ENCODE data around the gene SPATC1L.

The SPATC1L gene

DNA sequence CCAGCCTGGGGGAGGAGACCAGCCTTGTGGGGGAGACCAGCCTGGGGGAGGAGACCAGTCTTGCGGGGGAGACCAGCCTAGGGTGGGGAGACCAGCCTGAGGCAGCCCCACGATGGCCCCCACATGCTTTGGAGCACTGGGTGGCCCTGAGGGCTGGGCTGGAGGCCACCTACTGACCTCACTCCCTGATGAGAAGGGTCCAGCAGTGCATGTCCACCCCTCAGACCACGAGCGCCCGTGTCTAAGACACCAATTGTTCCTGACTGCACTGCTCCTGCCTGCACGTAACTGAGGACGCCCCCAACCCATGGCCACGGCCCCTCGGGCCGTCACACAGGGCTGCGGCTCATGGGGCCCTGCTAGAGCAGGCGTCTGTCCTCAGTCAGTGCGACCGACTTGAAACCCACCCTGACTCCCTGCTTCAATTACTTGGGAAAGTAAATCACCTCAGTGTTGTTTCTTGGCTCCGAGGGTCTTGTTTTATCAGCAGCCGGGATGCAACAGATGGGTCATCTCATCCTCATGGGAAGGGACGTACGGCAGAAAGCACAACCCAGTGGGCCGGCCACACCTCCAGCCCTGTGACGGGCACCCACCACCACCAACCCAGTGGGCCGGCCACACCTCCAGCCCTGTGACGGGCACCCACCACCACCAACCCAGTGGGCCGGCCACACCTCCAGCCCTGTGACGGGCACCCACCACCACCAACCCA lies at the start of gene SPATC1L:
SPATC1L (minus strand) TSS at position 550 of the 715 bp plus-strand sequence. CDS start 1,643 bp downstream, outside the sequence.
- CTCF ChIA-PET, result no interaction called here
- no peak for TF ChIP-seq ZNF747 (tag by site-specific recombination; IDR thresholded peaks at IDR 0.05)
- no peak for TF ChIP-seq ZNF610 (tag by site-specific recombination; IDR thresholded peaks at IDR 0.05; ENCODE audit: borderline replicate concordance)
- peak; percentile 48 for TF ChIP-seq GLIS1 (tag by site-specific recombination; IDR thresholded peaks at IDR 0.05)
- Histone ChIP-seq H3K4me1 (ENCODE audit: control insufficient read depth, insufficient read depth, low read length) (peaks cover 8% of the 10 kb centered on the region), H3K4me3 (ENCODE audit: low read depth, low read length) (no peak within 1 kb of the TSS), H3K27ac (ENCODE audit: extremely low read depth, low read depth, low read length) (no peak within 1 kb of the TSS), H3K9me3 (ENCODE audit: control insufficient read depth, insufficient read depth, low read depth, low read length) (no peaks in the 10 kb centered on the region), H3K36me3 (ENCODE audit: control insufficient read depth in 2 of 2, insufficient read depth in 1 of 2, low read length in 2 of 2) (no peaks in the 10 kb centered on the region)
- POLR2A ChIA-PET, result no interaction called here

DNA sequence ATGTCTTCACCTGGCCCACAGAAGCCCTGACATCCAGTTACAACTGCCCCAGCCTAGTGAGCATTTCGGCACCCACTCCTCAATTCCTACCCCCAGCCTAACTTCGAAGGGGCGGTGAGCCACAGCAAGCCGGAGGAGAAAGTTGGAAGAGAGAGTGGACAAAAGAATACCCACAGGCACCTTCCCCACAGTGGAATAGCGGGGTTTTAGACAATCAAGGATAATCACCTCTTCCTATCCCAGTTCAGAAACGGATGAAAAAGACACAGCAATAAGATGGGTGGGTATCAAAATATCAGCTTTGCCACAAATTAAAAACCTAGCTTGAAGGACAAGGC lies 45.6 kb upstream of the SPATC1L start:
- TF ChIP-seq ZNF335 (tag by site-specific recombination; conservative IDR thresholded peaks at IDR 0.05), result peak; percentile 31
- peak; percentile 18; the same call in 1 of the 2 replicates for TF ChIP-seq ZNF394 (tag by site-specific recombination; IDR thresholded peaks at IDR 0.05; ENCODE audit: borderline replicate concordance)
- TF ChIP-seq ZSCAN23 (tag by site-specific recombination; IDR thresholded peaks at IDR 0.05), result 0 out of 2 replicates have a peak, but pooled peaks have one; percentile 2
- no peak for TF ChIP-seq ZNF433 (tag by site-specific recombination; IDR thresholded peaks at IDR 0.05; ENCODE audit: low read depth)
- peak; percentile 65; the same call in 1 of the 2 replicates for TF ChIP-seq ZNF16 (tag by site-specific recombination; IDR thresholded peaks at IDR 0.05; ENCODE audit: low read depth)
- TF ChIP-seq KLF1 (tag by site-specific recombination; IDR thresholded peaks at IDR 0.05), result no peak
- TF ChIP-seq ZNF366 (tag by site-specific recombination; conservative IDR thresholded peaks at IDR 0.05), result 0 out of 2 replicates have a peak, but pooled peaks have one; percentile 22
- H3K9me3 ChIP-seq (ENCODE audit: control insufficient read depth, insufficient read depth, low read depth, low read length), result no peaks in the 10 kb centered on the region
- ChIA-PET POLR2A (no interaction called here), CTCF (interaction anchor here (0.6 to 1.5 kb wide), 7 partner anchors 11 to 256 kb away, joined by 3 to 7 read pairs (median 3); partner anchors contain the start of genes MCM3AP and YBEY)
- no peak overlapping the region for H3K4me3 ChIP-seq (ENCODE audit: low read depth, low read length)
- peaks cover 20 to 47% of the 10 kb centered on the region in 2 experiments for H3K36me3 ChIP-seq (ENCODE audit: control insufficient read depth in 2 of 2, insufficient read depth in 1 of 2, low read length in 2 of 2)
- peak overlapping the region; percentile 27; the same call in 1 of the 2 replicates for H3K27ac ChIP-seq (ENCODE audit: extremely low read depth, low read depth, low read length)
- peaks cover 8% of the 10 kb centered on the region; the same call in 1 of the 2 replicates for H3K4me1 ChIP-seq (ENCODE audit: control insufficient read depth, insufficient read depth, low read length)

GRCh38 chr21:46229133-46229922 lies 45.1 kb upstream of the SPATC1L start:
- POLR2A ChIA-PET, result interaction anchor here (0.9 to 1.3 kb wide), 5 partner anchors 12 to 248 kb away, joined by 3 to 4 read pairs (median 3); partner anchors contain the start of genes COL6A1 and YBEY
- TF ChIP-seq OSR2 (tag by site-specific recombination; IDR thresholded peaks at IDR 0.05) (0 out of 2 replicates have a peak, but pooled peaks have one; percentile 9), SCRT2 (tag by site-specific recombination; IDR thresholded peaks at IDR 0.05) (no peak), ZNF830 (tag by site-specific recombination; IDR thresholded peaks at IDR 0.05; ENCODE audit: low read depth) (no peak), CTCF (tag by site-specific recombination; IDR thresholded peaks at IDR 0.05) (peak; percentile 75), ZNF561 (tag by site-specific recombination; IDR thresholded peaks at IDR 0.05; ENCODE audit: borderline replicate concordance) (no peak; the same call in 1 of the 2 replicates), ZNF423 (tag by site-specific recombination; IDR thresholded peaks at IDR 0.05) (peak; percentile 77), ZNF692 (tag by site-specific recombination; IDR thresholded peaks at IDR 0.05) (peak; percentile 80), KLF10 (tag by site-specific recombination; IDR thresholded peaks at IDR 0.05) (peak; percentile 93), ZNF324 (tag by site-specific recombination; IDR thresholded peaks at IDR 0.05) (no peak), EGR2 (tag by site-specific recombination; IDR thresholded peaks at IDR 0.05; ENCODE audit: low read depth) (peak; percentile 48), ZNF488 (tag by site-specific recombination; IDR thresholded peaks at IDR 0.05) (no peak; the same call in 1 of the 2 replicates)
- TF ChIP-seq, protein P1, sequence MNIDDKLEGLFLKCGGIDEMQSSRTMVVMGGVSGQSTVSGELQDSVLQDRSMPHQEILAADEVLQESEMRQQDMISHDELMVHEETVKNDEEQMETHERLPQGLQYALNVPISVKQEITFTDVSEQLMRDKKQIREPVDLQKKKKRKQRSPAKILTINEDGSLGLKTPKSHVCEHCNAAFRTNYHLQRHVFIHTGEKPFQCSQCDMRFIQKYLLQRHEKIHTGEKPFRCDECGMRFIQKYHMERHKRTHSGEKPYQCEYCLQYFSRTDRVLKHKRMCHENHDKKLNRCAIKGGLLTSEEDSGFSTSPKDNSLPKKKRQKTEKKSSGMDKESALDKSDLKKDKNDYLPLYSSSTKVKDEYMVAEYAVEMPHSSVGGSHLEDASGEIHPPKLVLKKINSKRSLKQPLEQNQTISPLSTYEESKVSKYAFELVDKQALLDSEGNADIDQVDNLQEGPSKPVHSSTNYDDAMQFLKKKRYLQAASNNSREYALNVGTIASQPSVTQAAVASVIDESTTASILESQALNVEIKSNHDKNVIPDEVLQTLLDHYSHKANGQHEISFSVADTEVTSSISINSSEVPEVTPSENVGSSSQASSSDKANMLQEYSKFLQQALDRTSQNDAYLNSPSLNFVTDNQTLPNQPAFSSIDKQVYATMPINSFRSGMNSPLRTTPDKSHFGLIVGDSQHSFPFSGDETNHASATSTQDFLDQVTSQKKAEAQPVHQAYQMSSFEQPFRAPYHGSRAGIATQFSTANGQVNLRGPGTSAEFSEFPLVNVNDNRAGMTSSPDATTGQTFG (tag by site-specific recombination; IDR thresholded peaks at IDR 0.05; ENCODE audit: borderline replicate concordance), result no peak

More at GRCh38 chr21:46229133-46229922, 45.1 kb upstream of the SPATC1L start:
- H3K4me3 ChIP-seq (ENCODE audit: low read depth, low read length), result peak overlapping the region; percentile 50
- H3K9me3 ChIP-seq (ENCODE audit: control insufficient read depth, insufficient read depth, low read depth, low read length), result no peaks in the 10 kb centered on the region
- CTCF ChIA-PET, result interaction anchor here (0.5 to 1.0 kb wide), 5 partner anchors 20 to 87 kb away, joined by 3 to 5 read pairs (median 3); partner anchors contain the start of genes MCM3AP and YBEY
- H3K36me3 ChIP-seq (ENCODE audit: control insufficient read depth in 2 of 2, insufficient read depth in 1 of 2, low read length in 2 of 2), result peaks cover 14 to 41% of the 10 kb centered on the region in 2 experiments
- peak overlapping the region; percentile 27; the same call in 1 of the 2 replicates for H3K27ac ChIP-seq (ENCODE audit: extremely low read depth, low read depth, low read length)
- H3K4me1 ChIP-seq (ENCODE audit: control insufficient read depth, insufficient read depth, low read length), result peaks cover 8% of the 10 kb centered on the region; the same call in 1 of the 2 replicates

Measured in HEK293 (cell line).